Brain microvascular endothelial cell (primary cell): ENCODE data around the gene MEI1.
"Not testable (repeated sequence)": the region's sequence is repeated elsewhere in the genome, so short reads cannot be mapped to it uniquely, and the experiment has no call there.

Source experiments
- DNase-seq: peaks from one replicate; pipeline ENCODE4 v3.0.0-alpha.2; 2020
- H3K27ac ChIP-seq: fragments of 250-450 bp; sonication (Bioruptor Pico); 2 replicates; pipeline ENCODE4 v1.5.1; 2020; ENCODE audit warnings: mild to moderate bottlenecking, moderate library complexity
- H3K27me3 ChIP-seq: fragments of 250-450 bp; sonication (Bioruptor Pico); replicated peaks from 2 replicates; pipeline ENCODE4 v1.5.1; 2020; ENCODE audit warnings: mild to moderate bottlenecking
- H3K36me3 ChIP-seq: fragments of 250-450 bp; sonication (Bioruptor Pico); replicated peaks from 2 replicates; pipeline ENCODE4 v1.5.1; 2020; ENCODE audit warnings: mild to moderate bottlenecking
- H3K4me3 ChIP-seq: 2 replicates; pipeline ENCODE4 v1.5.1; 2011; ENCODE audit warnings: low read depth, mild to moderate bottlenecking, control low read depth, low read length, moderate library complexity
- in situ Hi-C: cut with HindIII; loops from 2 replicates; pipeline ENCODE4 v1.10.0; 2017; ENCODE audit warnings: low sequenced_read_pairs, low pct_ligation_motif_present
- TF ChIP-seq, protein P1 (sequence below): IDR thresholded peaks from 2 replicates; pipeline ENCODE4 v1.5.1; 2011; ENCODE audit warnings: low read depth, mild to moderate bottlenecking, moderate library complexity, low read length, control low read depth, inconsistent platforms; ENCODE audit errors: missing control alignments

The MEI1 gene

DNA sequence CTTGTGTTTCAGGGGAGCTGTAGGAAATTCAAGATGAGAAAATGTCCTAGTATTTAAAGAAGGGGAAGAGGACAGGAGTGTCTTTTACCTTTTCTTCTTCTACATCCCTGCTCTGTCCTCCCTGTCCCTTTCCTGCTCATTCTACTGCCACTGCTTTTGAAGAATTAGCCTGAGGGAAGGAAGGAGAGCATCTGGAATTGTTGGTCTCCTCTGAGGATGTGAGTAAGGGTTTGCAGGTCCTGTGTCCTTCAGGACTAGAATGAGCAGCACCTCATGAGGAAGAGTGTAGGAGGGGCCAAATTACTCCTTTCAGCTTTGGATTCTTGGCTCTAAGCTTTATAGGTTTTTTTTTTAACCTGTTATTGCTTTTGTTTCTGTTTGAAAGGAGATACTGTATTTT lies 34.8 kb upstream of the MEI1 start:
- no peaks in the 10 kb centered on the region for H3K27me3 ChIP-seq
- peaks cover 52% of the 10 kb centered on the region for H3K36me3 ChIP-seq

DNA sequence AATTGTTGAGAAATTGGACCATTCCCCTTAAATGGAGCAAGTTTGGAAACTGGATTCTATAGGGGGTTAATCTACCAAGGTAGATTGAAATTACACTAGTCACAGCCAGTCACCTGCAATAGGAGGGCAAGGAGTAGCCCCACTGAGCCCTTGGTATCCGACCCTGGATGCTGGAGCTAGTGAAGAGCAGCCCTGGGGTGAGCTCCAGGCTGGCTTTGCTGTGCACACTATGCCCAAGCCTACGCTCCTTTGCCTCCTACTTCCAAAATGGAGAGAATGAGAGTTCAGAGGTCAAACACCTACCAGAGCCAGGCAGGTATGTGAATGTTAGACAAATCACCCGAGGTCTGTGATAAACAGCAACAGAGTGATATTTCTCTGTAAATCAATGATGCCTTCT lies 34.4 kb upstream of the MEI1 start:
- no peaks in the 10 kb centered on the region for H3K27me3 ChIP-seq
- in situ Hi-C loops: no loop called here
- no peak for DNase-seq
- no peak overlapping the region for H3K4me3 ChIP-seq
- no peak overlapping the region for H3K27ac ChIP-seq
- peaks cover 47% of the 10 kb centered on the region for H3K36me3 ChIP-seq
- TF ChIP-seq, protein P1, sequence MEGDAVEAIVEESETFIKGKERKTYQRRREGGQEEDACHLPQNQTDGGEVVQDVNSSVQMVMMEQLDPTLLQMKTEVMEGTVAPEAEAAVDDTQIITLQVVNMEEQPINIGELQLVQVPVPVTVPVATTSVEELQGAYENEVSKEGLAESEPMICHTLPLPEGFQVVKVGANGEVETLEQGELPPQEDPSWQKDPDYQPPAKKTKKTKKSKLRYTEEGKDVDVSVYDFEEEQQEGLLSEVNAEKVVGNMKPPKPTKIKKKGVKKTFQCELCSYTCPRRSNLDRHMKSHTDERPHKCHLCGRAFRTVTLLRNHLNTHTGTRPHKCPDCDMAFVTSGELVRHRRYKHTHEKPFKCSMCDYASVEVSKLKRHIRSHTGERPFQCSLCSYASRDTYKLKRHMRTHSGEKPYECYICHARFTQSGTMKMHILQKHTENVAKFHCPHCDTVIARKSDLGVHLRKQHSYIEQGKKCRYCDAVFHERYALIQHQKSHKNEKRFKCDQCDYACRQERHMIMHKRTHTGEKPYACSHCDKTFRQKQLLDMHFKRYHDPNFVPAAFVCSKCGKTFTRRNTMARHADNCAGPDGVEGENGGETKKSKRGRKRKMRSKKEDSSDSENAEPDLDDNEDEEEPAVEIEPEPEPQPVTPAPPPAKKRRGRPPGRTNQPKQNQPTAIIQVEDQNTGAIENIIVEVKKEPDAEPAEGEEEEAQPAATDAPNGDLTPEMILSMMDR: no peak

More for the DNA sequence above, 34.8 kb upstream of the MEI1 start:
- Histone ChIP-seq H3K4me3 (no peak overlapping the region), H3K27ac (no peak overlapping the region)
- no peak for DNase-seq
- in situ Hi-C loops: no loop called here
- TF ChIP-seq, protein P1: no peak

DNA sequence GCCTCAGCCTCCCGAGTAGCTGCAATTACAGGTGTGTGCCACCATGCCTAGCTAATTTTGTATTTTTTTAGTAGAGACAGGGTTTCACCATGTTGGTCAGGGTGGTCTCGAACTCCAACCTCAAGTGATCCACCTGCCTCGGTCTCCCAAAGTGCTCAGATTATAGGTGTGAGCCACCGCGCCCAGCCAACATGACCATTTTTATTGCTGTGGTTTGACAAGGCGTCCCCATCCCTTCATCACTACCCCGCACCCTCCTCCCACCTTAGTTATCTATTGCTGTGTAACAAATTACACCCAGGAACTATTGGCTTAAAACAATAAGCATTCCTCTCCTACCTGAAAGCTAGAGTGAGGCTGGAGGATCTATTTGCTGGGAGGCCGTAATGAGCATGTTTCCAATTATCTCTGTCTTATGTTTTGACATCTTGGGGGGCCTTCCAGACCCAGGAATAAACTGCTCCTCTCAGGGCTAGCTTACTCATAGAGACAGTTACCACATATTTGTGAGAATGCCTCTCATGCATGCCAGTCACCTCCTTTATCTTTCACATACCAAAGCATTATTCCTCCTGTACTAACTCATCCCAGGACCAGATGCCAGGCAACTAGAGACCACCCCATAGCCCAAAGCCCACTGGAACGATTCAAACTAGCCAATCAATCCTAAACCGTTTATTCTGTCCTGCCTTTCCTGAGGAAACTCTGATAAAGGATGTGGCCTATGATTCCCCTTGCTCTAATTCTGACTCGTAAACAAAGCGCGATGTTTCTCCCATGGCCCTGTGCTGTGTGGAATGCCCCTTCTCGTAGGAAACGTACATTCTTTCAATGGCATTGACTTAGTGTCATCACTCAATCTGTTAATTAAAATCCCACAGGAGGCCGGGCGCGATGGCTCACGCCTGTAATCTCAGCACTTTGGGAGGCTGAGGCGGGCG lies 30.1 kb upstream of the MEI1 start:
- TF ChIP-seq, protein P1: no peak
- in situ Hi-C loops: no loop called here
- Histone ChIP-seq H3K36me3 (peaks cover 11% of the 10 kb centered on the region), H3K27me3 (no peaks in the 10 kb centered on the region), H3K27ac (peak overlapping the region; percentile 69), H3K4me3 (no peak overlapping the region)
- DNase-seq: peak; percentile 73

DNA sequence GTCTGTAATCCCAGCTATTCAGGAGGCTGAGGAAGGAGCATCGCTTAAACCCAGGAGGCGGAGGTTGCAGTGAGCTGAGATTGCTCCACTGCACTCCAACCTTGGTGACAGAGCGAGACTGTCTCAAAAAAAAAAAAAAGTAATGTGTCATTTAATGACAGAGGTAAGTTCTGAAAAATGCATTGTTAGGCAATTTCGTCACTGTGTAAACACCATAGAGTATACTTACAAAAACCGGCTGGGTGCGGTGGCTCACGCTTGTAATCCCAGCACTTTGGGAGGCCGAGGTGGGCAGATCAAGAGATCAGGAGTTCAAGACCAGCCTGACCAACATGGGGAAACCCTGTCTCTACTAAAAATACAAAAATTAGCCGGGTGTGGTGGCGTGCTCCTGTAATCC lies 27.2 kb upstream of the MEI1 start:
- H3K27ac ChIP-seq, H3K4me3 ChIP-seq, DNase-seq, H3K27me3 ChIP-seq, in situ Hi-C loops: not testable (repeated sequence)
- peaks cover 10% of the 10 kb centered on the region for H3K36me3 ChIP-seq

DNA sequence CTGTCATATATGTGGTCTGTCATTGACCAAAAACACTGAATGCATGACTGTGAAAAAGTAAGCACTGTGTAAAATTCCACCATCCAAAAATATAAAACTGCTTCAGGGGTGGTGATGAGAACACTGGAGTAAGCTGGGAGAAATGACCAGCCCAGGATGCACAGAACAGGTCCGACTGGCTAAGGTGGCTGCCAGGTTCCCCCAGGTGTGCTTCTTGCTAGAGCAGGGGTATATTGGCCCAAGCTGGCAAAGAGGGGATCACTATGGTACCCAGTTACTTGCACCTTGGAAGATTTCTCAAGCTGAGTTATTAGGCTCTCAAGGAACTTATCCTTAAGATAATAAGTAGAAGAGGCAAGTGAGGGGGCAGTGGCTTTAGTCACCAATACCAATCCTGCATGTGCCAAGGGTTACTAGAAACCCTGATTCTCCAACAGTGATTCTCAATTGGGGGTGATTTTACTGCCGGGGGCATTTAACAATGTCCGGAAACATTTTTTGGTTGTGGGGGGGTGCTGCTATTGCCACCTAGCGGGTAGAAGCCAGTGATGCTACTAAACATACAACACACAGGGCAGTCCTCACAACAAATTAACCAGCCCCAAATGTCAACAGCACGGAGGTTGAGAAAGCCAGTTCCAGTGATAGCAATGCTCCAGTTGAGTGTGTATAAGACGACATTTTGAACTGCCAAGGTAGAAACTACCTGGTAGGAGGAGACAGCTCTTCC lies 26.4 kb upstream of the MEI1 start:
- Histone ChIP-seq H3K36me3 (peaks cover 12% of the 10 kb centered on the region), H3K27ac (no peak overlapping the region), H3K4me3 (no peak overlapping the region), H3K27me3 (no peaks in the 10 kb centered on the region)
- no peak for DNase-seq
- in situ Hi-C loops: no loop called here
- TF ChIP-seq, protein P1: peak; percentile 59

GRCh38 chr22:41674846-41675340 lies 24.4 kb upstream of the MEI1 start:
- H3K27ac ChIP-seq: no peak overlapping the region
- no peak for DNase-seq
- H3K4me3 ChIP-seq: no peak overlapping the region
- H3K36me3 ChIP-seq: peaks cover 26% of the 10 kb centered on the region
- in situ Hi-C loops: no loop called here
- TF ChIP-seq, protein P1: no peak
- no peaks in the 10 kb centered on the region for H3K27me3 ChIP-seq
